ENCODE data around the gene RPLP1.

RPLP1 gene

DNA sequence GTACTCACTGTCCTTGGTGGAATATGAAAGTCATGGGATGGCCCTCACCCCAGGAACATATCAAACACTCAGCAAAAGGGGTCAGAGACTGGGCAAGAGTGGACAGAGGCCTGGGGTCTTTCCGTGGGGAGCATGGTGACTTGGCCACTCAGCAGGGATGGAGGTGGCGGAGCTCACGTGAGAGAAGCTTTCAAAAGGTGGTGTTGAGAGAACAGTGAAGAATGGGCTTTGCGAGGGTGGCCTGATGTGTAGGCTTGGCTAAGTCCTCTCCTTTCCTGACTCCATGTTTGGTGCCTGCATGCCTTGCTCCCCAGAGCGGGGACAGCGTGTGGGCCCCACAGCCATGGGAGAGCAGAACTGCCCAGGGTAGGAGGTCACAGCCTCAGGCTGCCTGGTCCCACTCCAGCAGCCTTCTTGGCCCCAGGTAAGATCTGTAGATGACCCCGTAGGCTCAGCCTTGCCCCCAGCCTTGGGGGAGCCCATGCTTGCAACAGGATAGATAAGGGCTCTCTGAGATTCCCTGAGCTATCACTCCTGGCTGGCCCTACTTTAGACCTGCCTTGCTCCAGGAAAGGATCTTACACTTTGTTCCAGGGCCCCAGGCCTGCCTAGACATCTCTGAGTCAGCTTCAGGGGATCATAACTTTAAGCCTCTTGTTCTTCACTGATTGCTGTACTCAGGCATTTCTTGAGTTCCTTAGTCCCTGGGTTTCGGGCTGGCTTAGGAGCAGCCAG is 17.0 kb downstream of the RPLP1 start:
- DNase-seq (ENCODE audit: low read depth), result no peak

DNA sequence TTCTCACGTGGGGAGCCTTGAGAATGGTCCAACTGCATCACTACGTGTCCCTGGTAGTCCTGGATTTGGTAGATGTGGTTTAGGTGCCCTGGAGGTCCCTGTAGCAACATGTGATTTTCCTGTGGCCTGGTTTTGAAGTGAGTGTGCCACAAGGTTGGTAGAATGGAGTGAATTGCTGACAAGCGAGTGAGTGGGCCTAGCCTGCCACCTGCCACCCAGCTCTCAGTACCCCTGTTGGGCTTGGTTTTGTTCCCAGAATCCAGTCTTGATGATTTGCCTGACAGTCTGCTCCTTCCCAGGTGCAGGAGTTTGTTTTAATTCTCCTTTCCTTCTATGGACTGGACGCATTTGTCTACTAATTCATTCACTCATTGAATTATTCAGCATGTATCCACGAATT is 19.4 kb downstream of the RPLP1 start:
- no peak for DNase-seq (ENCODE audit: low read depth)

DNA sequence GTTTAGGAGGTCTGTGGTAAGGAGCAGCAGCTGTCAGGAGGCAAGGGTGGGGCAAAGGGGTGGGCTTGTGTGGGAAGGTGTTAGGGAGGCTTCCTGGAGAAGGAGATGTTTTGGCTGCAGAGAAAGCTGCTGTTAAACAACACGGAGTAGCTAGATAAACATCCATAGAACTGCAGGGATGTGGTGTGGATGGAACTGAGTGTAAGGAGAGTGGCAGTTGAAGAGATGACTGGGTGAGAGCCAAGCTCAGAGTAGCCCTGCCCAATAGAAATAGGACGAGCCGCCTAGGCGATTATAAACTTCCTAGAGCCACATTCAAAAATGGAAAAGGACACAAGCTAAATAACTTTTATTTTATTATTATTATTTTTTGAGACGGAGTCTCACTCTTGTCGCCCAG is 19.9 kb downstream of the RPLP1 start:
- DNase-seq (ENCODE audit: low read depth), result no peak

DNA sequence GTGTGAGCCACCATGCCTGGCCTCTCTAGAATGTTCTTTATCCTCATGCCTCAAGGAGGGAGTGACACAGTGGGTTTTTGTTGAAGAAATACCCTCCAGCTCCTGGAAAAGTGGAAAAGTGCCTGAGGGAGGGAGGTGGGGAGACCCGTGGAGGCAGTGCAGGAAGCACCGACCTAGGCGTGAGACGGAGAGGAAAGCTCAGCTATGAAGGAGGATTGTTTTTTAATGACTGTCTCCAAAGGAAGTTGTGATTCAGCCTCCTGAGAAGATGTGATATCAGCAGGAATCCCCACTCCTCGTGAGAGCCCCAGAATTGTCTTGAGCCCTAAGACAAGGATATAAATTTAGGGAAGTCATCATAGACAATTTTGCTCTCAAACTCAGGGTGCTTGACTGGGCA is 21.7 kb downstream of the RPLP1 start:
- no peak for DNase-seq (ENCODE audit: low read depth)

DNA sequence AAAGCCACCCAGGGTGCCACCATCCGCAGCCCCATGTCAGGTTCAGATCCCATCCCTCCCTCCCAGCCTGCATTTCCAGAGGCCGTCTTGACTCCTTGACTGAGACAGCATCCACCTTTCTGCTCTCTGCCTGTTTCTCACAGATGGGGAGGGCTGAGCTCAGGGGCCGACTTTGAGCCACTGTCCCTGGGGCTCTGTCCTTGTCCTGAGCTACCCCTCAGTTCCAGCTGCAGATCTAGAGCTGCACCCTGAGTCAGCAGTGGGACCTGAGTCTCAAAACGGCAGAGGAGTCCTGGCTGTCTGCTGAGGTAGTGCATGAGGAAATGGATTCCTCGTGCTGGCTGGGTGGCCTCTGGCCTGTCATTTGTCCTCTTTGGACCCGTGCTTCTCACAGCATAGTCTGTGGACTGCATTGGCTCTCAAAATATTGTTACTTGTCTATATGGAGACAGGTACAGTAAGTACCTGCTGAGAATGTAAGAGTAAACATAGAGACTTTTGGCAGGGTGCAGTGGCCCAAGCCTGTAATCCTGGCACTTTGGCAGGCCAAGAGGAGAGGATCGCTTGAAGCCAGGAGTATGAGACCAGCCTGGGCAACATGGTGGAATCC is 22.3 kb downstream of the RPLP1 start:
- DNase-seq (ENCODE audit: low read depth), result no peak

DNA sequence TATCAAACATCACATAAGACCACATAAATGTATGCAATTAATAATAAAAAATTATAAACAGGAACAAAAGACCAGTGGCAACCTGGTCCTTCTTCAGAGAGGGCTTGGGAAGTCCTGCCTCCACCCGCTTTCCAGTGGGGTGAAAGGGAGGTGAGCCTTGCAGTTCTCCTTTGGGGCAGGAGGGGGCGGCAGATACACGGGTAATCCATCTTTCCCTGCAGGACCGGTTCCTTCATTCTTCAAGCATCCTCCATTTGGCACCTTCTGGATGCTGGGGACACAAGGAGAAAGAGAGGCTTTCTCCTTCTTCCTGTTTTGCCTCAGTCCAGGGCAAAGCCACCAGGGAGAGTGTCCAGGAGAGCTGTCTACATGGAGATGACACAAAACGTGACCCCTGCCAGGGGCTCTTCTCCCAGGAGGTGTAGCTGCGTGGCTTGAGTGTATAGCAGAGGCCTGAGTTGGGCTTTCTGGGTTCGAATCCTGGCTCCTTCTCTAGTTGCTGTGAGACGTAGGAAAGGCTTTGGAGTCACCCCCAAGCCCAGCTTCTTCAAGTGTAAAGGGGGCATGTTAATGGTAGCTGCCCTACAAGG is 23.2 kb downstream of the RPLP1 start:
- peak; percentile 39 for DNase-seq (ENCODE audit: low read depth)

DNA sequence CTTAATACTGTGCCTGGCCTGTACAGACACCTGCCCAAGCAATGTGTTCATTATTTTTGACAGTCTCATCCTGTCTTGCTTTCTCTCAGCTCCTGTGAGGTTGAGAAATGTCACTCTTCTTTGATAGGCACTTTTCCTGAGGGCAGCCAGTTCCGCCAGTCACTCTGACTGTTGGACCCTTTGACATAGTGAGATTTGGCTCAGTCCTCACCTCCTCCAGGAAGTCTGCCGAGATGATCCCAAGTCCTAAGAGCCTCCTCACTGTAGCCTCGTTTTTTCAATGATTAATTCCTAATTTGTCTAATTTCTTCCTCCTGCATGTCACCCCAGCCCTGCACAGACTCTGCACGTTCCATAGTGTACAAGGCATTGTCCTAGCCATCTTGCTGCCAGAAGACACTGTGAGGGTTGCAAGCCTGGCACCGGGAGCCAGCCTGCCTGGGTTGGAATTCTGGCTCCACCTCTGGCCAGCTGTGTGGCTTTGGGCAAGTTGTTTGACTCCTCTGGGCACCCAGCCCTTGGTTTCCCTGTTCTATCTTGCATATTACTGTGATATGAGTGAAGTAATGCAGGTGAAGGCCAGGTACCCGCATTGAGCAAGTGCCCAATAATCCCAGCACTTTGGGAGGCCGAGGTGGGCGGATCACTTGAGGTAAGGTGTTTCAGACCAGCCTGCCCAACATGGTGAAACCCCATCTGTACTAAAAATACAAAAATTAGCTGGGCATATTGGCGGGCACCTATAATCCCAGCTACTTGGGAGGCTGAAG is 24.3 kb downstream of the RPLP1 start:
- DNase-seq (ENCODE audit: low read depth), result no peak

DNA sequence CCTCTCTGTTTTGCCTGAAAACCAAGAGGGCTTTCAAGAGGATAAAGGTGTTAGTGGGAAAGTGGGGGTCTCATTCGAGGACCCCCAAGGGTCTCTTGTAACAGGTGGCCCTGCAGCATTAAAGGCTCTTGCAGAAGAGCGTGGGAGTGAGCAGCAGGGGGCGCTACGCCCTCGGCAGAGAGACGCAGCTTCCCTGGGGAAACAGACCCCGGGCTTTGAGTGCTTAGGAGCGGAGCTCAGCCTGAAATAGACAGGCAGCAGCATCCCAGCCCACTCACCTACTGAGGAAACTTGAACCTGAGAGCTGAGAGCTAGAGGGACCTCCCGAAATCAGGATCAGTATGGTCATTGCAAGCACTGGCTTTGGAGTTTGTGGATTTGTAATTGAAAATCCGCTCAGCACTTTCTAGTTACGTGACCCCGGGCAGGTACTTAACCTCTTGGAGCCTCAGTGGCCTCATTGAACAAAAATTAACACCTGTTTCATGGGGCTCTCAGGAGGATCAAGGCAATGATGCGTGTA is 25.7 kb downstream of the RPLP1 start:
- DNase-seq (ENCODE audit: low read depth), result peak; percentile 46

DNA sequence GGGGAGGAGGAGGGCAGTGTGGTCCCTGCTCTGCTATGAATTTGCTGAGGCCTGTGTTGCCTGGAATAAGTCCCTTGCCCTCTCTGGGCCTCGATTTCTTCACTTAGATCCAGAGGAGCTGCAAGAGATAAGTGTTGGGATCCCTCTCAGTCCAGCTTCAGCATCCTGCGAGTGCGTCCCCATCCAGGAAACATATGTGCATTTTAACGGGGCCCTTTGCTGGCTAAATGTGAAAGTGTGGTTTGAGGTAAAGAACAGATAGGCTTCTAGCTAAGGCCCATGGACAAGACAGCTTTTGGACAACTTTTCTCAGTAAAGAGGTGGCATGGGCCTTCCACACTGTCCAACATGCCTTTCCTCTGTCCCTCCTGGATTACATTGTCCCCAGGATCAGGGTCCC is 26.5 kb downstream of the RPLP1 start:
- DNase-seq (ENCODE audit: low read depth), result no peak

DNA sequence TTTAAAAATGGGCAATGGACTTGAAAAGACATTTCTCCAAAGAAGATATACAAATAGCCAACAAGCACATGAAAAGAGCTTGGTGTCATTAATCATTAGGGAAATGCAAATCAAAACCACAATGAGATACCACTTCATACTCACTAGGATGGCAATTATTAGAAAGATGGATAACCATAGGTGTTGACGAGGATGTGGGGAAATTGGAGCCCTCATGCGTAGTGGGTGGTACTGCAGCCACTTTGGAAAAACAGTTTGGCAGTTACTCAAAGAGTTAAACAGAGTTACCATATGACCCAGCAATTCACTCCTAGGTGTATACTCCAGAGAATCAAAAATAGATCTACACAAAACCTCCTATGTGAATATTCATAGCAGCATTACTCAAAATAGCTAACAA is 27.4 kb downstream of the RPLP1 start:
- DNase-seq (ENCODE audit: low read depth), result no peak

DNA sequence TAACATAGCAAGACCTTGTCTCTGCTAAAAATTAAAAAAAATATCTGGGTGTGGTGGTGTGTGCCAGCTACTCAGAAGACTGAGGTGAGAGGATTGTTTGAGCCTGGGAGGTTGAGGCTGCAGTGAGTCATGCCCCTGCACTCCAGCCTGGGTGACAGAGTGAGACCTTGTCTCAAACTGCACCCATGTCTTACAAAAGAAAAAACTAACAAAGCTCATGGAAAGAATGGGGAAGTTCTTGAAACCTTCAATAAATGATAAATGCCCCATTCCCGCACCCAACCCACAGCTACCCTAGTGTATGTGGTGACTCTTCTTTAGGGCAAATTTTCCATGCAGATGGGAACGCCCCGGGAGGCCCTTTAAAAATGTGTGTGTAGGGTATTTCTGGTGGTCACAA is 28.3 kb downstream of the RPLP1 start:
- DNase-seq (ENCODE audit: low read depth), result no peak

DNA sequence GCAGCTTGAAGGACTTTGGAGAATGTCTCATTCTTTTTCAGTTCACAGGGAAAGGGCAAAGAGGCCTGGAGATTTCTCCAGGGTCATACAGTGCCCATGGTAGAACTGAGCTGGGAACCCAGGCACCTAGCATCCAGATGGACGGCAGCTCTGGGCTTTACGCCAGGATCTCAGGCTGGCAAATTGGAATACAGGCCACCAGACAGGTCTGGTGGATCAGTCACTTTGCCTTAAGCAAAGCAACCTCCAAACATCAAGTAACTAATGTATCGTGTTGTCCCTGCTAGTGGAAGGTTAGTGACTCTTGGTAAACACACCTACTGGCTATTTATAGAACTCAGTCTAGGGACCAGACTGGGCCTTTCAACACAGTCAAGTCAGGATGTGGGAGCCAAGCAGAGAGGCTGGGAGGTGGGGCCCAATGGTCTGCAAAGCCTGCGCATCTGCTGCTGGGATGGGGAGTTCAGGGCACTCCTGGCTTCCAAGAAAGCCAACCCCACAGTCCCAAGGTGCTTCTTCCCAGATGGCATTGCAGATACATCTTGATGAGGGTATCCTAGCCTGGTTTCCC is 30.2 kb downstream of the RPLP1 start:
- DNase-seq (ENCODE audit: low read depth), result no peak

DNA sequence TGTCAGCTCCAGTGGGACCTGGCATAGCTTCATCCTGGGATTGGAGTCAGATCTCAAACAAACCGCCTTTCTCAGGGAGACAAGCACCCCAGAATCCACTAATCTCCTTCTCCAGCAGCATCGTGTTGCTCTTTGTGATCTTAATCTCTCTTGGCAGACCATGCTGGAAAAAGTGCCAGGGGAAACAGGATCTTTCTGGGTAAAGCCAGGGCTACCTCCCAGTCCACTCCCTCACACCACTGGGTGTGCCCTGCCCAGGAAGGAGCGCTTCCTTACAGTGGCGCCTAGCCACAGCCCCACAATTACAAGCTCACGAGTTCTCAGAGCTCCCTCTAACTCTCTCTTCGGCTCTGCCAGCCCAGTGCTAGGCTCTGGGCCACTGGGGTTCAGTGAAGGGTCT is 32.2 kb downstream of the RPLP1 start:
- no peak for DNase-seq (ENCODE audit: low read depth)

DNA sequence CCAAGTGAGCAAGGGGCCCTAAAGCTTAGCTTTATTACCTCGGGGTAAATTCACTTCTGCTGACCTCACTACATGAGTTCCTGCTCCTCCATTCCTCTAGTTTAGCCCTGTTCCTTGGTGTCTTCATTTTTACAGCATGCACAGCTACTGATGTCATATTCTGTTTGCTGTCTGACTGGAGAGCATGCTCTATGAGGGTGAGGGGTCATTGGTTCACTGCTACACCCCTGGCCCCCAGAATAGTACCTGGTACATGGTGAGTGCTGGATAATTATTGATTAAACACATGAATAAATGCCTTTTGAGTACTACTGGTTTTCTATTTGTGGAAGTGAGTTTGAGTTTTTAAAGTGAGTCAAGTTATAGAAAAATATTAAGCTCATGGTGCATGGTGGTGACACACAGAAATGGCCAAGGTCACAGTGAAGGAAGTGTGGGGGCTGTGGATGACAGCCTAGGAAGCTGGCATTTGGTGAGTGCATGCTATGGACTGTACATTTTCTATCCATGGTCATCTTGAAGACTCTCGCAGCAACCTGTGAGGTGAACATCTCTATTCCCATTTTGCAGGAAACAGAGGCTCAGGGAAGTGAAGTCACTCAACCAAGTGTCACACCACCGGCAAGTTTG is 34.0 kb downstream of the RPLP1 start:
- no peak for DNase-seq (ENCODE audit: low read depth)

DNA sequence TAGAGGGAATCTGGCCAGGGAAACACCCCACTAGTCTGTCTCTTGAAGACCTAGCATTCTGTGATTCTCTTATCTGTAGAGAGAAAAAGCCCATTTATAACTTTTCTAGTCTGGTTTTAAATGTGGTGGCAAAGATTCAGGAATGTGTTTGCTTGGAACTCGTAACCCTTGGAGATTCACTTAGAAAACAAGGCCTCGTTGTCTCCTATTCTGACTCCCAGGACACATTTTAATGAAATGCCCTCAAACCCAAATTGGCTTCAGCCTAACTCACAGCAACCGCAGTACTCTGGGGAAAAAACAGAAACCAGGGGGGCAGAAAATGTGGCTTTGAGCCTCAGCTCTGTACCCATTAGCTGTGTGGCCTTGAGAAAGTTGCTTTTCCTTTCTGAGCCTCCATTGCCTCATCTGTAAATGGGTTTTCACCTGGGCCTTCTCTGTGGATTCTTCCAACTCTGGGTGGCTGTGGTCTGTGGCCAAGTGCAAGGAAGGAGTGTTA is 36.5 kb downstream of the RPLP1 start:
- DNase-seq (ENCODE audit: low read depth), result no peak

DNA sequence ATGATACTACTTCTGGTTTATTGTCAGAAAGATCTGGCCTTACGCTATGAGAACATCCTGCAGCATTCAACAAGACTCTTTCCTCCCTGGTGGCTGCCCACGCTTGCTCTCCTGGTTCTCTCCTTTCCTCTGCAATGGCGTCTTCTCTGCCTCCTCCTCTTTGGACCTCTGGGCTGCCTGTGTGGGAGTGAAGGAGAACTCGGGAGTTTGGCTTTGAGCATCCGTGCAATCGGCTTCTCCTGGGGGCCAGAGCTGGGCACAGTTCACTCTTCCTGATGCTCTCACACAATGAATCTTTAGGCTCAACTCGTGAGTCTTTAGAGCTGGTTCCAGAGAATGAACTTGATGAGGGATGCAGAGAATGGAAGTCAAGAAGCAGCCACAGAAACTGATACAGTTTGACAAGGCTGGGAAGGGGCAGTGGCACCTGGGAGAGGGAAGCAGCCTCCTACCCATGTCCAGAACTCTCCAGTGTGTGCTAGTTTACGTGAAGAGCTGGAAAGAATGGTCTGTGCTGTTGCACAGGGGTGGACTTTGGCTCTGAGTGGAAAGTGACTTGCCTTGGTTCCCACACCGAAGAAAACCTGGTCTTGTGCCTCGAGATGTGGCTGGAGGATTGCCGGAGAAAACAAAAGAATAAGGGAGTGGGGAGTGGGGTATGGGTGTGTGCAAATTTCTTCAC is 37.9 kb downstream of the RPLP1 start:
- DNase-seq (ENCODE audit: low read depth), result no peak

DNA sequence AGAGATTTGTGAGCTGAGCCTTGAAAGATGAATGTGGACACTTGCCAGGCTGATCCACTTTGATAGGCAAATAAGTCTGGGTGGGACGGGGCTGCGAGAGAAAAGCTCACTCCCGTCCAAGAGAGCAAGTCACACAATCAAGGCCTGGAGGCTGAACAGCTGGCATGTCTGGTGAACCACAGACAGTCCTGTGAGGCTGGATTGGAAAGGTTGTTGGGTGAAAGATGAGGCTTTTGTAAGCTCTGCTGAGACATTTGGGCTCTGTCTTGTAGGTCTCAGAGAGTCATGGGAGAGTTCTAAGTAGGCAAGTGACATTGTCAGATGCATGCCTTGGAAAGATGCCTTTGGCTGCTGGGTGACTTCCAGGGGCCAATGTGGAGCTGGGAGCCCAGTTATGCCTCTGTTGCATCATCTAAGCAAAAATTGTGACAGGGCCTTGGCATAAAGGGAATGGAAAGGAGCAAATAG is 38.5 kb downstream of the RPLP1 start:
- DNase-seq (ENCODE audit: low read depth), result no peak

DNA sequence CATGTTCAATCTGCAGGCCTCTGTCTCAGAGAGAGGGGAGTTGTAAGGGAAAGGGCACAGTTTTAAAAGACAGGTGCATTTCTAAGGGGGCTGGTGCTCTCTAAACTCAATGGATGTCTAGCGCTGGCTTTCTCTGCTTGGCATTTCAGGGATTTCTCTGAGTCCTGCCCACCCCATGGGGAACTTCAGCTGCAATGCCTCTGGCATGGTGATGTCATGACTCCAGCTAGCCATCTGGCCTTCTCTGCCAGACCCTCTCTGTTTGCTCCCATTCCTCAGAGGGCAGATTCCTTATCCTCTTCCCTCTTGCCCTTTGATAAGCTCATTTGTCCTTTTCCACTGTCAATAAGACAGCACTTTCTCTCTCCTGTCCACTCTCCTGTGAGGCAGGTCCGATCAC is 40.8 kb downstream of the RPLP1 start:
- DNase-seq (ENCODE audit: low read depth), result no peak

DNA sequence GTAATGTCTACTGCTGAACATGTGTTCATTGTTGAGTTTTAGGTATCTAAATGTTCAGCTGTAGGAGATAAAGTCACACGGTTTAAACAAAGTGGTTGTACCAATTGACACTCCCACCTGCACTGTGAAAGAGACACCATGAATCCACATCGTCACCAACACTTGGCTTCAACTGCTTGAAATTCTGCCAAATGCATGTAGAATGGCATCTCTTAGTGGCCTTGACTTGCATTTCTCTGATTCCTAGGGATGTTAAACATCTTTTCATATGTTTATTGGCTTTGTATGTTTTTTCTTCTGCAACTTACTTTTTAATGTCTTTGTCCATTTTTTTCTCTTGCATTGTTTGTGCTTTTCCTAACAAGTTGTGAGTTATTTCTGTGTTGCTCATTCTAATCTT is 43.4 kb downstream of the RPLP1 start:
- DNase-seq (ENCODE audit: low read depth), result no peak

DNA sequence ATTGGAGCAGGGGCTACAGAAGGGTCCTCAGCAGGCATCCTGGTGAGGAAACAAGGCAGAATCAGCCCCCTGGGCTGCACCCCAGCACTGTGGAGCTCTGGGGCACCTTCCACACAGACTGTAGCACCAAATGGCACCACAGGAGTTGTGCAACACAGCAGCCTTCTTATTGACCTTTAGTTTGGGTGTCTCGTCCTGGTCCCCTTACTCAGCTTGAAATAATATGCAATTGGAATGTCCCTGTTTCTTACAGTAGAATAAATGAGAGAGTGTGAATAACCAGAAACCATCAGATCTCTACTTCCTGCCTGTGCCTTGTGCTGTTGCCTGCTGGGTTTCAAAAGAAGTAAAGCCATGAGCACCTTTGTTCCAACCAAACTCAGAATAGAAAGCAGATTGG is 44.5 kb downstream of the RPLP1 start:
- no peak for DNase-seq (ENCODE audit: low read depth)

DNA sequence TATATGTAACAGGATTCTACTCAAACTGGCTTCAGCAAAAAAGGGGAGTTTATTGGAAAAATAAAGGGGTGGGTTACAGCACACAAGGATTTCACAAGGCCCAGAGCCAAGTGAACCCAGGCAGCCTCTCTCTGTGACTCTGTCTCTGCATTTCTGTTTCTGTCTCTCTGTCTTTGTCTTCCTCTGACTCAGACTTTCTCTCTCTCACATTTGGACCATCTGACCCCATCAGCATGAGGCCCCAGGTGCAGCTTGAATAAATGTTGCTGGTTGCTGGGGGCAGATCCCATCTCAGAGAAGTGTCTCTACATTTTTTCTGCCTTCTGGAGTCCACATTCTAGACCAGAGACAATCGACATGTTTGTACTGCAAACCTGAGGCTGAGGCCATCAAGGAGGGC is 45.0 kb downstream of the RPLP1 start:
- no peak for DNase-seq (ENCODE audit: low read depth)

All from CMK (cell line).